HG02981 (cell line): ENCODE data around the gene MARK3.
"Not testable (repeated sequence)": the region's sequence is repeated elsewhere in the genome, so short reads cannot be mapped to it uniquely, and the experiment has no call there.

ENCODE experiments used
- ATAC-seq: cut with Tn5 transposase; IDR thresholded peaks from one replicate; pipeline ENCODE4 v1.9.1; 2021; ENCODE audit warnings: mild to moderate bottlenecking, moderate library complexity; ENCODE audit not compliant: unreplicated experiment

Gene MARK3

GRCh38 chr14:103509864-103510723, 124.9 kb downstream of the MARK3 start:
- ATAC-seq, result no peak

GRCh38 chr14:103510724-103511693, 125.8 kb downstream of the MARK3 start:
- ATAC-seq, result no peak

GRCh38 chr14:103512180-103512579, 127.0 kb downstream of the MARK3 start:
- ATAC-seq, result not testable (repeated sequence)

GRCh38 chr14:103512701-103513611, 127.7 kb downstream of the MARK3 start:
- no peak for ATAC-seq

GRCh38 chr14:103514596-103515421, 129.6 kb downstream of the MARK3 start:
- ATAC-seq, result no peak

GRCh38 chr14:103516426-103517173, 131.4 kb downstream of the MARK3 start:
- ATAC-seq, result no peak

- no peak for ATAC-seq
Observed at GRCh38 chr14:103517174-103517566, 132.0 kb downstream of the MARK3 start.

GRCh38 chr14:103517721-103518421, 132.7 kb downstream of the MARK3 start:
- no peak for ATAC-seq

- no peak for ATAC-seq
Observed at GRCh38 chr14:103518422-103519042, 133.3 kb downstream of the MARK3 start.

- ATAC-seq, result no peak
Observed at GRCh38 chr14:103519043-103519836, 134.0 kb downstream of the MARK3 start.

- ATAC-seq, result no peak
Observed at GRCh38 chr14:103519837-103520212, 134.6 kb downstream of the MARK3 start.

- ATAC-seq, result no peak
Observed at GRCh38 chr14:103520269-103520656, 135.0 kb downstream of the MARK3 start.

- ATAC-seq, result no peak
Observed at GRCh38 chr14:103520657-103521437, 135.6 kb downstream of the MARK3 start.

GRCh38 chr14:103521438-103521950, 136.3 kb downstream of the MARK3 start:
- ATAC-seq, result no peak

GRCh38 chr14:103521951-103522563, 136.8 kb downstream of the MARK3 start:
- ATAC-seq, result no peak
